PC-9 (cell line): ENCODE measurements around the gene BOLA1. TPM values are rescaled to one million over a fixed set of nuclear protein-coding genes. Genes with fewer than 3 reads are reported as not detected.

ENCODE experiments used
- BruUV-seq: library from RNA; stranded (reverse); fragments of 400-500 nt; replicated peaks from 2 replicates; lab custom pipeline; 2021; lab: Mats Ljungman, UMichigan
- CTCF ChIA-PET: fragments of 300-600 bp; sonication (Branson Sonifier 250); formaldehyde crosslinking; loops from one replicate; lab custom pipeline; 2022; ENCODE audit warnings: antibody characterized with exemption; lab: Charles Lee
- POLR2A ChIA-PET: fragments of 300-600 bp; sonication (Branson Sonifier 250); formaldehyde crosslinking; loops from one replicate; lab custom pipeline; 2022; ENCODE audit warnings: antibody characterized with exemption; ENCODE audit not compliant: unreplicated experiment; lab: Charles Lee
- DNase-seq, 2 experiments: peaks; one replicate each; pipeline versions ENCODE4 v3.0.0 to v3.0.0-alpha.2; 2015 to 2022; ENCODE audit warnings: mixed read lengths in 1 of 2
- H2AFZ ChIP-seq: fragments of 200-600 bp; sonication (generic); 2 replicates; pipeline ENCODE4 v1.8.1; 2017; ENCODE audit warnings: antibody characterized with exemption
- H3F3A ChIP-seq: fragments of 200-600 bp; sonication (generic); 2 replicates; pipeline ENCODE4 v1.8.1; 2017; ENCODE audit warnings: antibody characterized with exemption, mild to moderate bottlenecking, low read depth; ENCODE audit not compliant: insufficient read depth
- H3K27ac ChIP-seq: fragments of 200-600 bp; sonication (generic); 2 replicates; pipeline ENCODE4 v1.6.1; 2016; ENCODE audit warnings: mixed run types
- H3K27me3 ChIP-seq: fragments of 200-600 bp; sonication (generic); 2 replicates; pipeline ENCODE4 v1.6.1; 2016; ENCODE audit warnings: low read depth, mixed run types; ENCODE audit not compliant: insufficient read depth
- H3K36me3 ChIP-seq: fragments of 200-600 bp; sonication (generic); 2 replicates; pipeline ENCODE4 v1.6.1; 2016; ENCODE audit warnings: low read depth, mixed run types
- H3K4me1 ChIP-seq: fragments of 200-600 bp; sonication (generic); replicated peaks from 2 replicates; pipeline ENCODE4 v1.6.1; 2016; ENCODE audit warnings: mixed run types; ENCODE audit not compliant: insufficient read depth
- H3K4me2 ChIP-seq: fragments of 200-600 bp; sonication (generic); 2 replicates; pipeline ENCODE4 v1.6.1; 2017; ENCODE audit warnings: mixed run types
- H3K4me3 ChIP-seq: fragments of 200-600 bp; sonication (generic); 2 replicates; pipeline ENCODE4 v1.6.1; 2016; ENCODE audit warnings: mixed run types
- H3K79me2 ChIP-seq: fragments of 200-600 bp; sonication (generic); 2 replicates; pipeline ENCODE4 v1.6.1; 2017; ENCODE audit warnings: low read depth, mixed run types
- H3K9me2 ChIP-seq: fragments of 200-600 bp; sonication (generic); 2 replicates; pipeline ENCODE4 v1.8.1; 2017; ENCODE audit warnings: mild to moderate bottlenecking; ENCODE audit not compliant: insufficient read depth
- H3K9me3 ChIP-seq: fragments of 200-600 bp; sonication (generic); 2 replicates; pipeline ENCODE4 v1.8.1; 2016; ENCODE audit warnings: low read depth; ENCODE audit not compliant: insufficient read depth
- H4K20me1 ChIP-seq: fragments of 200-600 bp; sonication (generic); 2 replicates; pipeline ENCODE4 v1.8.1; 2017; ENCODE audit not compliant: insufficient read depth
- CTCF ChIP-seq: fragments of 200-600 bp; sonication (generic); conservative IDR thresholded peaks from 2 replicates; pipeline ENCODE4 v1.6.1; 2017; ENCODE audit warnings: mixed run types, antibody characterized with exemption, mild to moderate bottlenecking, moderate library complexity
- EZH2 ChIP-seq: fragments of 200-600 bp; sonication (generic); IDR thresholded peaks from 2 replicates; pipeline ENCODE4 v1.8.0; 2017; ENCODE audit warnings: antibody characterized with exemption, low read depth
- intact Hi-C: fragments of 100-400 bp; cut with micrococcal nuclease; formaldehyde crosslinking; loops from one replicate; pipeline ENCODE4 v1.10.0; 2022; ENCODE audit not compliant: unreplicated experiment
- total RNA-seq: library from RNA; stranded (reverse); gene quantifications from 2 replicates; pipeline ENCODE4 v1.2.3, GENCODE V29; 2021

The BOLA1 gene
- total RNA-seq, 1 experiment from 2014 or later: 16.2 TPM

GRCh38 chr1:149877211-149877946 is 22.0 kb upstream of the BOLA1 start:
- no TSS peak for BruUV-seq

GRCh38 chr1:149879556-149879955 is 19.8 kb upstream of the BOLA1 start:
- H3K36me3 ChIP-seq: no peaks in the 10 kb centered on the region
- no peaks in the 10 kb centered on the region for H3K9me2 ChIP-seq
- ChIA-PET CTCF (no interaction called here), POLR2A (no interaction called here)
- intact Hi-C loops: no loop called here
- no peak for DNase-seq
- H3F3A ChIP-seq: peaks cover 2% of the 10 kb centered on the region; the same call in 1 of the 2 replicates
- H3K4me2 ChIP-seq: no peak overlapping the region
- no peak overlapping the region for H3K4me3 ChIP-seq
- peaks cover 7% of the 10 kb centered on the region for H3K4me1 ChIP-seq
- TF ChIP-seq CTCF: no peak
- no peak for TF ChIP-seq EZH2
- no peaks in the 10 kb centered on the region for H4K20me1 ChIP-seq
- H3K79me2 ChIP-seq: peaks cover 14% of the 10 kb centered on the region
- H2AFZ ChIP-seq: no peak overlapping the region
- BruUV-seq: no TSS peak
- H3K27me3 ChIP-seq: no peaks in the 10 kb centered on the region
- no peaks in the 10 kb centered on the region for H3K9me3 ChIP-seq
- no peak overlapping the region for H3K27ac ChIP-seq

More at GRCh38 chr1:149877211-149877946, 22.0 kb upstream of the BOLA1 start:
- Histone ChIP-seq H3K27ac (no peak overlapping the region), H3K9me2 (no peaks in the 10 kb centered on the region), H3K4me2 (no peak overlapping the region), H3F3A (no peaks in the 10 kb centered on the region), H3K9me3 (no peaks in the 10 kb centered on the region), H3K79me2 (no peaks in the 10 kb centered on the region), H3K36me3 (no peaks in the 10 kb centered on the region), H3K4me3 (no peak overlapping the region), H3K4me1 (no peaks in the 10 kb centered on the region), H2AFZ (no peak overlapping the region), H3K27me3 (no peaks in the 10 kb centered on the region), H4K20me1 (no peaks in the 10 kb centered on the region)
- ChIA-PET CTCF (no interaction called here), POLR2A (no interaction called here)
- no peak for TF ChIP-seq CTCF
- intact Hi-C loops: no loop called here
- DNase-seq: no peak

GRCh38 chr1:149881876-149882275 is 17.5 kb upstream of the BOLA1 start:
- CTCF ChIA-PET: no interaction called here
- TF ChIP-seq EZH2 (no peak), CTCF (no peak)
- intact Hi-C loops: loop anchor here (10.0 kb wide), 1 partner anchor 283 kb away; no protein-coding TSS in a partner anchor
- H4K20me1 ChIP-seq: no peaks in the 10 kb centered on the region
- H3K9me3 ChIP-seq: no peaks in the 10 kb centered on the region
- H3K4me1 ChIP-seq: peaks cover 13% of the 10 kb centered on the region
- H3K79me2 ChIP-seq: peaks cover 20% of the 10 kb centered on the region
- H2AFZ ChIP-seq: no peak overlapping the region
- H3F3A ChIP-seq: peaks cover 21% of the 10 kb centered on the region
- H3K4me3 ChIP-seq: no peak overlapping the region
- BruUV-seq: no TSS peak
- no peak overlapping the region for H3K27ac ChIP-seq
- no peak overlapping the region for H3K4me2 ChIP-seq
- H3K36me3 ChIP-seq: no peaks in the 10 kb centered on the region
- no peak for DNase-seq
- H3K9me2 ChIP-seq: no peaks in the 10 kb centered on the region
- POLR2A ChIA-PET: no interaction called here
- no peaks in the 10 kb centered on the region for H3K27me3 ChIP-seq
